IMR-90 (cell line): ENCODE measurements around the gene TRIM49B. TPM values are rescaled to one million over a fixed set of nuclear protein-coding genes. Genes with fewer than 3 reads are reported as not detected.

ENCODE experiments used
- microRNA-seq, 2 experiments: library from miRNA; stranded (forward) in 1 of 2; unstranded in 1 of 2; fragments of 10-50 nt in 1 of 2; fragments of <30 nt in 1 of 2; gene quantifications in 1 of 2; microRNA quantifications in 1 of 2; one replicate each; pipeline versions ENCODE3 to v1.1.0; 2013 to 2020; ENCODE audit not compliant: insufficient read depth in 1 of 2, insufficient read length in 1 of 2, unreplicated experiment in 1 of 2
- polyA plus RNA-seq, 3 experiments: library from polyadenylated mRNA; depleted of rRNA; stranded (reverse); fragments of >200 nt; gene quantifications; 2 replicates each; pipeline ENCODE4 v1.2.3, GENCODE V29; 2012; ENCODE audit warnings: low replicate concordance in 1 of 3
- small RNA-seq, 5 experiments: library from RNA; depleted of rRNA; stranded (forward); fragments of <200 nt; gene quantifications; one replicate each; pipeline ENCODE3, GENCODE V24; 2012
- total RNA-seq: library from RNA; depleted of rRNA; stranded (reverse); fragments of >200 nt; gene quantifications from 2 replicates; pipeline ENCODE4 v1.2.3, GENCODE V29; 2012; rRNA removed

The TRIM49B gene
- total and polyA plus RNA-seq, 2 of the 4 experiments (the other 2 are of a cell fraction): not detected

Small RNAs within 50 kb of the gene (microRNA-seq; reads per million reads assigned to microRNA genes)
- not detected for gene AC084851.1 (ENCODE audit: insufficient read depth, insufficient read length)

Small RNAs within 50 kb of the gene (small RNA-seq; reads per million reads assigned to genes)
- gene AC084851.1: 0 reads per million in 5 experiments

Other genes starting within 250 kb of the TRIM49B start
- not detected in 2 replicates for gene TRIM51G, start 44.9 kb upstream of the TRIM49B start, total RNA-seq
- gene TRIM51G, start 44.9 kb upstream of the TRIM49B start, polyA plus RNA-seq (2012; rRNA removed): not detected in 2 replicates
- gene TRIM64C, start 30.3 kb downstream of the TRIM49B start, total RNA-seq: not detected in 2 replicates
- not detected in 2 replicates for gene TRIM64C, start 30.3 kb downstream of the TRIM49B start, polyA plus RNA-seq (2012; rRNA removed)
- not detected in 2 replicates for gene FOLH1, start 179.8 kb downstream of the TRIM49B start, total RNA-seq
- not detected in 2 replicates for gene FOLH1, start 179.8 kb downstream of the TRIM49B start, polyA plus RNA-seq (2012; rRNA removed)